GM10248 (cell line): ENCODE measurements around the gene IFT57.

Source experiments
- CTCF ChIA-PET: fragments of 300-600 bp; sonication (Branson Sonifier 250); formaldehyde crosslinking; extraction: SDS; loops from one replicate; lab custom pipeline; 2021; ENCODE audit warnings: antibody characterized with exemption; lab: Yijun Ruan, JAX
- POLR2A ChIA-PET: fragments of 350-650 bp; sonication (Branson Sonifier 250); formaldehyde crosslinking; extraction: SDS; loops from one replicate; lab custom pipeline; 2020; ENCODE audit warnings: antibody characterized with exemption; lab: Yijun Ruan, JAX
- DNase-seq: peaks from one replicate; pipeline ENCODE4 v3.0.0; 2012; ENCODE audit errors: extremely low spot score
- TF ChIP-seq, protein P1 (sequence below): IDR thresholded peaks from 2 replicates; pipeline ENCODE4 v1.5.1; 2012; ENCODE audit warnings: mild to moderate bottlenecking, low read depth; ENCODE audit errors: extremely low read depth, missing control alignments, control extremely low read depth

IFT57 gene

DNA sequence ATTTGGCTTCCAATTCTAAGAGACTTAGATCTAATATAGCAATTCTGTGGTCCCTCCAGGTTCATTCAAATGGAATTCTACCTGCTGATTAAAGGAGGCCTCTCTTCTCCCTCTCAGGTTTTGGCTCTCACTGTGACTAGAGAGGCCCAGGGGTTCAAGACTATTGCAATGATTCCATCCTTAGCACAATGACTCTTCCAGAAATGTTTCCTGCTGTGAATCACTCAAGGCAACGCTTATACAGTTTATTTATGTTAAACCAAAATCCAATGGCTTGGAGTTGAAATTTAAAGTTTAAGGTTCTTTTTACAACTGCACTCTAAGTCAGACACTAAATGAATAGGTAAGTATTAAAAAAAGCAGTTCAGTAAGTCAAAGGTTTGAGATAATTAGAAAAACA is 39.9 kb downstream of the IFT57 start:
- CTCF ChIA-PET: interaction anchor here (1.1 kb wide), 1 partner anchor 9 kb away, joined by 4 read pairs; no protein-coding TSS in a partner anchor
- TF ChIP-seq, protein P1, sequence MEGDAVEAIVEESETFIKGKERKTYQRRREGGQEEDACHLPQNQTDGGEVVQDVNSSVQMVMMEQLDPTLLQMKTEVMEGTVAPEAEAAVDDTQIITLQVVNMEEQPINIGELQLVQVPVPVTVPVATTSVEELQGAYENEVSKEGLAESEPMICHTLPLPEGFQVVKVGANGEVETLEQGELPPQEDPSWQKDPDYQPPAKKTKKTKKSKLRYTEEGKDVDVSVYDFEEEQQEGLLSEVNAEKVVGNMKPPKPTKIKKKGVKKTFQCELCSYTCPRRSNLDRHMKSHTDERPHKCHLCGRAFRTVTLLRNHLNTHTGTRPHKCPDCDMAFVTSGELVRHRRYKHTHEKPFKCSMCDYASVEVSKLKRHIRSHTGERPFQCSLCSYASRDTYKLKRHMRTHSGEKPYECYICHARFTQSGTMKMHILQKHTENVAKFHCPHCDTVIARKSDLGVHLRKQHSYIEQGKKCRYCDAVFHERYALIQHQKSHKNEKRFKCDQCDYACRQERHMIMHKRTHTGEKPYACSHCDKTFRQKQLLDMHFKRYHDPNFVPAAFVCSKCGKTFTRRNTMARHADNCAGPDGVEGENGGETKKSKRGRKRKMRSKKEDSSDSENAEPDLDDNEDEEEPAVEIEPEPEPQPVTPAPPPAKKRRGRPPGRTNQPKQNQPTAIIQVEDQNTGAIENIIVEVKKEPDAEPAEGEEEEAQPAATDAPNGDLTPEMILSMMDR: no peak
- POLR2A ChIA-PET: no interaction called here
- DNase-seq: no peak

DNA sequence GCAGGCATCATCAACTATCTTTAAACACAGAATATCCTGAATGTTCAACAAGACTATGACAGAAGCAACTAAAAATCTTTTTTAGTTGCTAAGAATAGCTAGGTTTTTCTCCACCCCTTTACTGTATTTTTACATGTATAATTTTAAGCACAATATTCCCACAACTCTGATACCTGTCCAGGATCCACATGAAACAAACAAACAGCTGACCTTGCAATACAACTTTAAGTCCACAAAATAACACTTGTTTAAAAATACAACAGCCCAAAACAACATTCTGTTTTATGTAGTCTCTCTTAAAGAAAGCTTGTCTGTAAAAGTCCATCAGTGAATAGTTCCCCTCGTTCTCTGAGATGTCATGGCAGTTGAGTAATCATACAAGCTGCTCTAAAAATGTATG is 41.1 kb downstream of the IFT57 start:
- POLR2A ChIA-PET: no interaction called here
- no peak for DNase-seq
- CTCF ChIA-PET: interaction anchor here (1.1 kb wide), 2 partner anchors 8 to 24 kb away, joined by 4 to 6 read pairs; no protein-coding TSS in a partner anchor
- TF ChIP-seq, protein P1: no peak

DNA sequence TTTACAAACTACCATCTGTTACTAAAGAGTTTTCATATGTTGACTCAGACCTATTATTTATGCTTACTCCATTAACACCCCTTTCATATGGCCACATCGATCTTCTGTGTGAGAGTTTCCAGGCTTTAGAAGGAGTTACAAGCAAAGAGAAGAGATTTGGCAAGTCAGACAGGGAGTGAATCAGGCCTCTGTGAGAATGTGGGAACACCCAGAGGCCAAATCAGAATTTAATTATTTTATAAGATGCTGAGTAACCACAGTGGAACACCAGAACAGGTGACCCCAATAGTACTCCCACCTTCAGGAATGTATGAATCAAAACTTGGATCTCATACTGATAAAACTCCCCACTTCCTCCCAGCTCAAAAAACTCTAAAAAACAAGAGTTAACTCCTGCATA is 42.0 kb downstream of the IFT57 start:
- no peak for DNase-seq

DNA sequence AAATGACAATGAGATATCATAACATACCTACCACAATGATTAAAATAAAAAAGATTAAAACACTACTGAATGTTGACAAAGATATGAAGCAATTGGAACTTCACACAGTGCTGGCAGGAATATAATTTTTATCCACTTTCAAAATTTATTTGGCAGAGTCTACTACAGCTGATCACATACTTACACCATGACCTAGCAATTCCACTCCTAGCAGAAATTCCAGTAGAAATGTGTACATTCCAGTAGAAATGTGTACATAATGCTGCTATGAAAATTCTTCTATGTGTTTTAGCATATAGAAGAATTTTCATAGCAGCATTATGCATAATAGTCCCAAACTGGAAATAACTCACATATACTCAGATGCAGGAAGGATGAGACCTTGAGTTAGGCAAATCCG is 43.5 kb downstream of the IFT57 start:
- CTCF ChIA-PET: interaction anchor here (1.0 to 1.3 kb wide), 3 partner anchors 15 to 48 kb away, joined by 3 to 4 read pairs (median 4); no protein-coding TSS in a partner anchor
- TF ChIP-seq, protein P1: no peak
- POLR2A ChIA-PET: no interaction called here
- DNase-seq: no peak

More for the DNA sequence above, 42.0 kb downstream of the IFT57 start:
- CTCF ChIA-PET: no interaction called here
- TF ChIP-seq, protein P1: no peak
- POLR2A ChIA-PET: no interaction called here

DNA sequence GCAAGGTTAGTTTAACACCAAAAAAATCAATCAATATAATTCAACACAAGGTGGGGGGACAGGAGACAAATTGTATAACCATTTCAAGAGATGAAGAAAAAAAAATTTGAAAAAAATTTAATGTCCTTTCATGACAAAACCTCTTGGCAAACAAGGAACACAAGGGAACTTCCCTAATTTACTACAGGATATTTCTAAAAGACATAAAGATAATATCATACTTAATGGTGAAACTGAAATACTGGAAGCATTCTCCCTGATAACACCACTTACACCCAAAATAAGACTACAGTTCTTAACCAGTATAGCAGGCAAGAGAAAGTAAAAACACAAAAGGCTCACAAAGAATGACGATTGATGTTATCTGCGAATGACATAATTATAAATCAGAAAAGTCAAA is 44.7 kb downstream of the IFT57 start:
- TF ChIP-seq, protein P1: no peak
- POLR2A ChIA-PET: no interaction called here
- CTCF ChIA-PET: interaction anchor here (1.0 kb wide), 1 partner anchor 23 kb away, joined by 4 read pairs; no protein-coding TSS in a partner anchor
- DNase-seq: no peak

DNA sequence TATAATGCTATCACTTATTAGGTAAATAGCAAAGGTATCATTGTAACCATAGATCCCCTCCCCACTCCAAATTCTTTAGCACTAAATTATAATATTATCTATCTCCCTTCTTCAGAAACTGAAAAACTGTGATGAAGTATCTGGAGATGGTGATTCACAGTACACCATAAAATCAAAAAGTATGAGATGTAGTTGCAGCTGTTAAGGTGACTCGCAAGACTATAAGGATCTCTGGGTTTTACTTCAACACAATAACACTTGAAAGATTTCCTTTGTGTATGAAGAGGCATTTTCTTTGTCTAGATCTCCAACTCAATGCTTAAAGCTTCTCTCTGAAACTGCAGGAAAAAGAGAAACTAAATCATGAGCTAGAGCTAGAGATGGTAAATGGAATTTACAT is 46.9 kb downstream of the IFT57 start:
- DNase-seq: no peak
- CTCF ChIA-PET: interaction anchor here (1.0 kb wide), 1 partner anchor 18 kb away, joined by 3 read pairs; no protein-coding TSS in a partner anchor
- TF ChIP-seq, protein P1: no peak
- POLR2A ChIA-PET: no interaction called here
